GM12864 (cell line): Measurements from ENCODE around the gene IFNAR1.

Source experiments
- DNase-seq: peaks from one replicate; pipeline ENCODE4 v3.0.0-alpha.2; 2011; ENCODE audit warnings: low read depth
- H3K4me3 ChIP-seq: 2 replicates; pipeline ENCODE4 v1.5.1; 2011; ENCODE audit warnings: mild to moderate bottlenecking, low read depth, low read length, control low read depth
- CTCF ChIP-seq: IDR thresholded peaks from 2 replicates; pipeline ENCODE4 v1.5.1; 2011; ENCODE audit warnings: low read depth, mild to moderate bottlenecking, moderate library complexity, low read length, control low read depth, inconsistent platforms; ENCODE audit errors: missing control alignments

Gene IFNAR1

GRCh38 chr21:33293811-33294216, 31.0 kb upstream of the IFNAR1 start:
- no peak for DNase-seq
- no peak overlapping the region for H3K4me3 ChIP-seq
- no peak for TF ChIP-seq CTCF

- no peak for DNase-seq
- TF ChIP-seq CTCF: no peak
- H3K4me3 ChIP-seq: no peak overlapping the region
Measured at GRCh38 chr21:33296156-33296555, 28.6 kb upstream of the IFNAR1 start.

- peak; percentile 72 for DNase-seq
- H3K4me3 ChIP-seq: no peak overlapping the region
- TF ChIP-seq CTCF: peak; percentile 54
Measured at GRCh38 chr21:33299181-33299752, 25.5 kb upstream of the IFNAR1 start.

- no peak for DNase-seq
- TF ChIP-seq CTCF: no peak
Measured at GRCh38 chr21:33300701-33301631, 23.8 kb upstream of the IFNAR1 start.

GRCh38 chr21:33301632-33302002, 23.2 kb upstream of the IFNAR1 start:
- no peak for TF ChIP-seq CTCF
- no peak overlapping the region for H3K4me3 ChIP-seq

More at GRCh38 chr21:33300701-33301631, 23.8 kb upstream of the IFNAR1 start:
- no peak overlapping the region for H3K4me3 ChIP-seq

GRCh38 chr21:33302055-33302454, 22.7 kb upstream of the IFNAR1 start:
- DNase-seq: no peak
- no peak overlapping the region for H3K4me3 ChIP-seq
- TF ChIP-seq CTCF: no peak

More at GRCh38 chr21:33301632-33302002, 23.2 kb upstream of the IFNAR1 start:
- DNase-seq: no peak
